Activated B cell treated with CpG ODN at 0.5 μM for 24 hours (primary cell): ENCODE measurements around the gene QDPR. TPM values are rescaled to one million over a fixed set of nuclear protein-coding genes. Genes with fewer than 3 reads are reported as not detected.

Experiments
- ATAC-seq: fragments of 200-7000 bp; cut with Tn5 transposase; one replicate; pipeline ENCODE4 v1.10.0; 2021; ENCODE audit warnings: low read depth, mild to moderate bottlenecking, moderate library complexity
- CTCF ChIA-PET: fragments of 350-600 bp; sonication (Branson Sonifier 250); formaldehyde crosslinking; loops from one replicate; lab custom pipeline; 2021; ENCODE audit warnings: antibody characterized with exemption; lab: Charles Lee
- POLR2A ChIA-PET: fragments of 350-600 bp; sonication (Branson Sonifier 250); formaldehyde crosslinking; loops from one replicate; lab custom pipeline; 2021; ENCODE audit warnings: antibody characterized with exemption; lab: Charles Lee
- DNase-seq: peaks from one replicate; pipeline ENCODE4 v3.0.0; 2022
- H3K27ac Mint-ChIP-seq: one replicate; pipeline ENCODE4 v1.8.0; 2020; ENCODE audit warnings: mixed read lengths
- H3K27me3 Mint-ChIP-seq: one replicate; pipeline ENCODE4 v1.8.0; 2021; ENCODE audit warnings: mixed read lengths
- H3K36me3 Mint-ChIP-seq: one replicate; pipeline ENCODE4 v1.8.0; 2021; ENCODE audit warnings: low read depth, mixed read lengths
- H3K4me1 Mint-ChIP-seq: one replicate; pipeline ENCODE4 v1.8.0; 2021; ENCODE audit warnings: mixed read lengths
- H3K4me3 Mint-ChIP-seq: one replicate; pipeline ENCODE4 v1.8.0; 2020; ENCODE audit warnings: mild to moderate bottlenecking, mixed read lengths
- H3K9me3 Mint-ChIP-seq: one replicate; pipeline ENCODE4 v1.8.0; 2020; ENCODE audit warnings: mixed read lengths
- intact Hi-C: fragments of 100-400 bp; cut with micrococcal nuclease; formaldehyde crosslinking; loops from one replicate; pipeline ENCODE4 v1.15.1; 2024
- total RNA-seq: library from RNA; stranded (reverse); gene quantifications from 2 replicates; pipeline ENCODE4 v1.2.3, GENCODE V29; 2022
- TF ChIP-seq, protein P1 (sequence below): fragments of 200-600 bp; IDR thresholded peaks from one replicate; pipeline ENCODE4 v1.8.0; 2022; ENCODE audit warnings: antibody characterized with exemption, mild to moderate bottlenecking

QDPR gene
- total RNA-seq, 1 donor from 2014 or later: 7.2 TPM

DNA sequence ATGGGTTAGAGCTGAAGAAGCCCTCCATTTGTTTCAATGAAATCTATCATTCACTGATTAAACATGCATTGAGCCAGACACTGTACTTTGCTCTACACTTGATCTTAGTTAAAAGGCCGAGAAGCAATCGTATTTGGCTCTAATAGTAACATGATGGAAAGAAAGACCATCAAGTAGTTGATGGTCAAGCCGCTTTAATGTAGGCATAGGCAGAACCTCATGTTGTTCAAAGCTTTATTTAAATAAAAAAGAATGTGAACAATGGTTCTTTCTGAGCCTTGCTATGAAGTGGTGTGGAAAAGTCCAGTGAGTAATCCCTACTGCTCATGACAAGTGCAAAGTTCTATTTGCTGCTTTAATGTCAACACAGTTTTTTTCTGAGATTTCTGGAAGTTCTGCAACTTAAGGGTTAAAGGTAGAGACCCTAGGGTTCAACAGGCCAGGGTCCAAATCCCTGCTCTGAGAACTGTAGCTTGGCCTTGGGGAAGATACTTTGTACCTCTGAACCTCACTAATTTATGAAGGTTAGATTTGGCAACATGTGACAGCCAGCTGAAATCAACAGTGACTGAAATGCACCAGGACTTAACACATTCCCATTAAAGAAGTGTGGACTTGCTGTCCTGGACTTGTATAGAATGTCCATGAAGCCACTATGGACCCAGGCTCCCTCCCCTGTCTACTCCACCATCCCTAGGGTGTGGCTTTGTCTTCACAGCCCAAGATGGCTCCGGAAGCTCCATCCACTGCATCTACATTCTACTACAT is 47.2 kb upstream of the QDPR start:
- H3K36me3 Mint-ChIP-seq: no peaks in the 10 kb centered on the region
- CTCF ChIA-PET: interaction anchor here (1.9 kb wide), 1 partner anchor 77 kb away, joined by 4 read pairs; no protein-coding TSS in a partner anchor
- intact Hi-C loops: no loop called here
- ATAC-seq (no peak), DNase-seq (no peak)
- H3K27ac Mint-ChIP-seq: no peak overlapping the region
- TF ChIP-seq, protein P1, sequence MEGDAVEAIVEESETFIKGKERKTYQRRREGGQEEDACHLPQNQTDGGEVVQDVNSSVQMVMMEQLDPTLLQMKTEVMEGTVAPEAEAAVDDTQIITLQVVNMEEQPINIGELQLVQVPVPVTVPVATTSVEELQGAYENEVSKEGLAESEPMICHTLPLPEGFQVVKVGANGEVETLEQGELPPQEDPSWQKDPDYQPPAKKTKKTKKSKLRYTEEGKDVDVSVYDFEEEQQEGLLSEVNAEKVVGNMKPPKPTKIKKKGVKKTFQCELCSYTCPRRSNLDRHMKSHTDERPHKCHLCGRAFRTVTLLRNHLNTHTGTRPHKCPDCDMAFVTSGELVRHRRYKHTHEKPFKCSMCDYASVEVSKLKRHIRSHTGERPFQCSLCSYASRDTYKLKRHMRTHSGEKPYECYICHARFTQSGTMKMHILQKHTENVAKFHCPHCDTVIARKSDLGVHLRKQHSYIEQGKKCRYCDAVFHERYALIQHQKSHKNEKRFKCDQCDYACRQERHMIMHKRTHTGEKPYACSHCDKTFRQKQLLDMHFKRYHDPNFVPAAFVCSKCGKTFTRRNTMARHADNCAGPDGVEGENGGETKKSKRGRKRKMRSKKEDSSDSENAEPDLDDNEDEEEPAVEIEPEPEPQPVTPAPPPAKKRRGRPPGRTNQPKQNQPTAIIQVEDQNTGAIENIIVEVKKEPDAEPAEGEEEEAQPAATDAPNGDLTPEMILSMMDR: no peak
- no peaks in the 10 kb centered on the region for H3K9me3 Mint-ChIP-seq
- H3K4me1 Mint-ChIP-seq: no peaks in the 10 kb centered on the region
- POLR2A ChIA-PET: no interaction called here
- peaks cover 5% of the 10 kb centered on the region for H3K27me3 Mint-ChIP-seq
- H3K4me3 Mint-ChIP-seq: no peak overlapping the region

GRCh38 chr4:17557880-17558279 is 46.0 kb upstream of the QDPR start:
- TF ChIP-seq, protein P1: no peak
- H3K27ac Mint-ChIP-seq: no peak overlapping the region
- H3K4me1 Mint-ChIP-seq: no peaks in the 10 kb centered on the region
- ATAC-seq (no peak), DNase-seq (no peak)
- no peaks in the 10 kb centered on the region for H3K9me3 Mint-ChIP-seq
- H3K36me3 Mint-ChIP-seq: no peaks in the 10 kb centered on the region
- H3K27me3 Mint-ChIP-seq: peaks cover 5% of the 10 kb centered on the region
- POLR2A ChIA-PET: no interaction called here
- CTCF ChIA-PET: interaction anchor here (1.2 to 1.9 kb wide), 2 partner anchors 9 to 78 kb away, joined by 3 to 4 read pairs; no protein-coding TSS in a partner anchor
- no peak overlapping the region for H3K4me3 Mint-ChIP-seq
- intact Hi-C loops: no loop called here

DNA sequence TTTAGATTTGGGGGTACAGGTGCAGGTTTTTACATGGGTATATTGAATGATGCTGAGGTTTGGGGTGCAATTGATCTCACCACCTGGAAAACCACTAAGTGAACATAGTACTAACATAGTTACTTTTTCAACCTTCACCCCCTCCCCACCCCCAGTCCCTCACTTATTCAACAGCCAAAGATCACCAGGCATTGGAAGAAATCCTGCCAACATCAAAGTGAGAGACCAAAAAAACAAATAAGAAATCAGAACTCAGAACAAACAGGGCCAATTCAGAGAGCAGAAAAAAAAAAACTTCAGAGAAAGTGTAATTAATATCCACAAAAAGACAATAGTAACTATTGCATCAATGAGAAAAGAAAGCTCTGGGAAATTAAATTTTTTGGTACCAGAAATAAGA is 44.6 kb upstream of the QDPR start:
- Mint-ChIP-seq H3K9me3 (no peaks in the 10 kb centered on the region), H3K27me3 (peaks cover 6% of the 10 kb centered on the region), H3K27ac (no peak overlapping the region), H3K4me1 (no peaks in the 10 kb centered on the region), H3K4me3 (no peak overlapping the region), H3K36me3 (no peaks in the 10 kb centered on the region)
- ATAC-seq (no peak), DNase-seq (no peak)
- TF ChIP-seq, protein P1: no peak
- POLR2A ChIA-PET: interaction anchor here (0.6 kb wide), 1 partner anchor 70 kb away, joined by 4 read pairs; no protein-coding TSS in a partner anchor
- intact Hi-C loops: no loop called here
- CTCF ChIA-PET: interaction anchor here (1.5 kb wide), 1 partner anchor 80 kb away, joined by 3 read pairs; no protein-coding TSS in a partner anchor

GRCh38 chr4:17554568-17554967 is 42.7 kb upstream of the QDPR start:
- intact Hi-C loops: no loop called here
- H3K9me3 Mint-ChIP-seq: no peaks in the 10 kb centered on the region
- TF ChIP-seq, protein P1: no peak
- no peak for ATAC-seq
- H3K27me3 Mint-ChIP-seq: peaks cover 11% of the 10 kb centered on the region
- no peak for DNase-seq
- H3K36me3 Mint-ChIP-seq: no peaks in the 10 kb centered on the region
- POLR2A ChIA-PET: no interaction called here
- CTCF ChIA-PET: interaction anchor here (1.1 kb wide), 1 partner anchor 82 kb away, joined by 3 read pairs; no protein-coding TSS in a partner anchor
- no peak overlapping the region for H3K4me3 Mint-ChIP-seq
- H3K4me1 Mint-ChIP-seq: no peaks in the 10 kb centered on the region
- no peak overlapping the region for H3K27ac Mint-ChIP-seq

- Mint-ChIP-seq H3K4me3 (no peak overlapping the region), H3K9me3 (no peaks in the 10 kb centered on the region), H3K4me1 (peaks cover 4% of the 10 kb centered on the region), H3K36me3 (no peaks in the 10 kb centered on the region), H3K27me3 (peaks cover 11% of the 10 kb centered on the region), H3K27ac (no peak overlapping the region)
- ATAC-seq (no peak), DNase-seq (no peak)
- ChIA-PET CTCF (interaction anchor here (1.2 kb wide), 1 partner anchor 66 kb away, joined by 4 read pairs; no protein-coding TSS in a partner anchor), POLR2A (no interaction called here)
- TF ChIP-seq, protein P1: no peak
- intact Hi-C loops: no loop called here
These were observed 40.5 kb upstream of the QDPR start for GRCh38 chr4:17552427-17552826.
